ENCODE measurements around the gene KIAA0513. TPM values are rescaled to one million over a fixed set of nuclear protein-coding genes. Genes with fewer than 3 reads are reported as not detected.

The KIAA0513 gene
- total RNA-seq, 1 donor, result 18.4 TPM

DNA sequence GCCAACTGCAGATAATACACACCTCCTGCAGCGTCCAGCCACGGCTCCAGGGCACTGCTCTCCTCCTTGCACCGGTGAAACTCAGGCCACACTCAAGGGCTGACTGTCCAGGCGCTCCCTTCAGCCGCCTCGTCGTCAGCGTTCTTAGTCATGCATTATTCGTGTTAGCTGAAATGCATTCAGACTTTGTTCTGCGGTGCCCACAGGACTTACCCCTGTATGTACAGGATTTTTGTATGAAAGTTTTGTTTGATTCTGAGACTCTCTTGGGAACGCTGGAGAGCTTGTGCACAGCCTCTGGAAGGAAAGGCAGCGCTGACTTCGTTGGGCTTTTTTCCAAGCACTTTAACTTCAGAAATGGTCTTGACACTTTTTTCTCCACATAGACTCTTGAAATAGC lies 62.6 kb downstream of the KIAA0513 start:
- H3K27me3 ChIP-seq (ENCODE audit: insufficient read depth, low read length), result no peaks in the 10 kb centered on the region
- peaks cover 26% of the 10 kb centered on the region for H3K4me1 ChIP-seq (ENCODE audit: insufficient read depth, low read length)
- no peaks in the 10 kb centered on the region for H3K9me3 ChIP-seq (ENCODE audit: low read depth, low read length)
- no peak overlapping the region for H3K4me3 ChIP-seq (ENCODE audit: low read length)

DNA sequence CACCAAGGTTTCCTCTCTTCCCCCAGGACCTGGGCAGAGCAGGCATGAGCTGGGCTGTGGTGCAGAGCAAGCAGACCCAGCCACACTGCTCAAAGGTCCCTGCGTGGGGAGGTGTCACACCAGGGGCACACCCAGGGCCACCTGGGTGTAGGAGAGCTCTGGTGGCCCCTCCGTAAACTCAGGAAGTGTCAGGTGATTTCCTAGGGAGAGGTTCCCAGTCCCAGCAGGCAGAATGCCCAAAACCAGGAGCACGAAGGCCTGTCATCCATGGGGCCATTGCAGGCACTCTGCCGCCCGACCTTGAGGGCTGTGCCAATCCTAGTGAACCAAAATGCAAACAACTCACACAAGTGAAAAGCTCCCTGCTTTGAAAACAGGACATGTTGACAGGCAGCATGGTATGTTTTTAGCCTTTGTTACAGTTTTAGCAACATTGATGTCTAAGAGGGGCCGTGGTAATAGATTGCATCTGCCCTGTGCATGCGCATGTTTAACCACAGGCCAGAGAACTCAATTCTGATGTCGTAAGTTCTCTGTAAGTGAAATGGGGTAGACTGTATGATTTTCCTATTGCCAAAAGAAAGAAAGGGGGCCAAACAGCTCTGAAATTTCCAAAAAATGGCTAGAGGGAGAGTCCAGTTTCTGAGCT lies 63.4 kb downstream of the KIAA0513 start:
- Histone ChIP-seq H3K4me3 (ENCODE audit: low read length) (no peak overlapping the region), H3K27me3 (ENCODE audit: insufficient read depth, low read length) (no peaks in the 10 kb centered on the region), H3K4me1 (ENCODE audit: insufficient read depth, low read length) (peaks cover 26% of the 10 kb centered on the region), H3K9me3 (ENCODE audit: low read depth, low read length) (no peaks in the 10 kb centered on the region)

DNA sequence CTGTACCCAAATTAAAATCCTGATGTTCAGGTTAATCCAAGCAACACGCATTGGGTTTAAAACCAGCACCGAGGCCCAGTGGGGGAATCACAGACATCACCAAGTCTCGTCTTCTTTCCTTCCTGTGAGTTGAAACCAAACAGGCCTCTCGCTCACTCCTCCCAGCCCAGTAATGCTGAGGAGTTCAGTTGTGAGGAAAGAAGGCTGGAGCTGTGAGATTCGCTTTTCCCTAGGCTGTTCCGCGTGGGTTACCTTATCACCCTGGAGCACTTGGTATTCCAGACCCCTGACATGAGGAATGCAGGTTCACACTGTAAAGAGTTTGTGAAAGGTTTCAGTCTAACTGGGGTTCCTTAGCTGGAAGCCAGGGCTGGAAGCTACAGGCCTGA lies 63.9 kb downstream of the KIAA0513 start:
- H3K27me3 ChIP-seq (ENCODE audit: insufficient read depth, low read length), result no peaks in the 10 kb centered on the region
- peaks cover 23% of the 10 kb centered on the region for H3K4me1 ChIP-seq (ENCODE audit: insufficient read depth, low read length)
- no peak overlapping the region for H3K4me3 ChIP-seq (ENCODE audit: low read length)
- H3K9me3 ChIP-seq (ENCODE audit: low read depth, low read length), result no peaks in the 10 kb centered on the region

DNA sequence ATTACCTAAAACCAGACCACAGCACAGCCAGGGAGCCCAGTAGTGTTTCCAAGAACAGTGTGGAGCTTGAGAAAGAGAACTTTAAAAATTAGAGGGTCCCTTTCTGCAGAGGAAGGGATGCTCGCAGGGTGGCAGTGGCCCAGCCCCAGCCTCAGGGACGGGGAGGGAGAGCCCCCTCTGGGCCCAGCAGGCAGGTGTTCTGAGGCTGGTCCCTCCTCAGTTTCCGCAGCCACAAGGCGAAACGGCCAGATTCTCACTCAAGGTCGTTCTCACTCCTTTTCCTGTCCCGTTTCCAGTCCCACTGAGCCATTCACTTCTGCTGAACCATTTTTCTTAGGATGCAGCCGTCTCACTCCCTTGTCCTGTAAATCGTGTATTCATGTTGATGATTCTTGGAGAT lies 64.7 kb downstream of the KIAA0513 start:
- Histone ChIP-seq H3K4me1 (ENCODE audit: insufficient read depth, low read length) (peaks cover 17% of the 10 kb centered on the region), H3K4me3 (ENCODE audit: low read length) (no peak overlapping the region), H3K27me3 (ENCODE audit: insufficient read depth, low read length) (no peaks in the 10 kb centered on the region), H3K9me3 (ENCODE audit: low read depth, low read length) (no peaks in the 10 kb centered on the region)

DNA sequence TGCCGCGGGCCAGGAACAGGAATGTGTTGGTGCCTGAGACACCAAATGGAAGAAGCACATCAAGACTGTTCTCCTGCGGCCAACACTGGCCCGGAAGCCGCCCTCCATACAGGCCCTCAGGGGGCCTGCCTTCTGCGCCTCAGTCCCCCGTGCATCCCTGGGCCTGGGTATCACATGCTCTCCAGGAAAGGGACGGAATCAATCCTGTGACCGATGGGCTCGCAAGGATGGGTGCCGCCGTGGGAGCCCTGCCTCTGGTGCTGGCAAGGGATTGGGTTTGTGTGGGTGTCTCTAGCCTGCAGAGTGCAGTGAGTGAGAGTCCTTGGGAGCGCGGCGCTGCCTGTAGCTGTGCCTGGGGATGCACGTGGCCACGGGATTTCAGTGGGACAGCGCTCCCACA lies 65.3 kb downstream of the KIAA0513 start:
- no peak overlapping the region for H3K4me3 ChIP-seq (ENCODE audit: low read length)
- H3K9me3 ChIP-seq (ENCODE audit: low read depth, low read length), result no peaks in the 10 kb centered on the region
- H3K27me3 ChIP-seq (ENCODE audit: insufficient read depth, low read length), result no peaks in the 10 kb centered on the region
- H3K4me1 ChIP-seq (ENCODE audit: insufficient read depth, low read length), result peaks cover 17% of the 10 kb centered on the region

DNA sequence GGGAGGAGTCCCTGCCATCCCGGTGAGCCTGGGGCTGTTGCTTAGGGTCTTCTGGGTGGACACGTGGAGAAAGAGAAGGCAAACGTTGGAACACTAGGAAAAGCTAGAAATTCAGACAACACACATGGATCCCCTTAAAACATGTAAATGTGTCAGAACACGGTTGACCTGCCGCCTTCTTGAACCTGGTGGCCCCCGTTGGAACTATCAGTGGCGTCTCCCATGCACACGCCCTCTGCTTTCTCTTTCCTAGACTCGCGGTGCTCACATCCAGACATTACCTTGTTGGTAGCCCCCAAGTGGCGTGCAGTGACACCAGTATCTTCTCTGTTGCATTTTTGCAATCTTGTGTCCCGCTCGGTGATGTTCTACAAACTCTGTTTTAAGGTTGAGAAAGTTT lies 66.1 kb downstream of the KIAA0513 start:
- H3K4me1 ChIP-seq (ENCODE audit: insufficient read depth, low read length), result peaks cover 17% of the 10 kb centered on the region
- H3K4me3 ChIP-seq (ENCODE audit: low read length), result no peak overlapping the region
- no peaks in the 10 kb centered on the region for H3K9me3 ChIP-seq (ENCODE audit: low read depth, low read length)
- no peaks in the 10 kb centered on the region for H3K27me3 ChIP-seq (ENCODE audit: insufficient read depth, low read length)

DNA sequence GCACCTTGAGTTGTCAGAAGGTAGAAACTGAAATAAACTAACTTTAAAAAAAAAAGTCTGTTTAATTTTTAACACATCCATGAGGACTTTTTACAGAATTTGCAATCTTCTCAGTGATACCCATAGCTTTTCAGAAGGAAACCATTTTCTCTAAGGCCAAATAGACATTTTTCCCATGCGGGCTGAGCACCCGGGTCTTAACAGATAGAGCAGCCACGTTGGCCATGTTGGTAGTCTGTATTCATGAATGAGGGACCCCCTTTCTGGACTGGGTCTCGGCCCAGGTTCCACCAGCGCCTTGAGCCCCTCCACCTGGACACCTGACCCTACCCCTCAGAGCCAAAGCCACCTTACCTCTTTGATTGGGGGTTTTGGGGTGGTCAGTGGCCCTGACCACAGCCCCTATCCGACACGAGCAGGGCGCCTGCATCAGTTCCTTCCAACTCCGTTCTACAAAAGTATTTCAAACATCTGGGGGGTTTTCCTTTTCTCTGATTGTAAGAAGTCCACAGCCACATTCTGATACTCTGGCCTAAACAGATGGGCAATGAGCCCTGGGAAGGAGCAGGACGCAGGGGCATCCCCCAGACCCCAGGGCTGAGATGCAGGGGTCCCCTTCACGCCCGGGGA lies 66.7 kb downstream of the KIAA0513 start:
- H3K27me3 ChIP-seq (ENCODE audit: insufficient read depth, low read length), result no peaks in the 10 kb centered on the region
- no peaks in the 10 kb centered on the region for H3K9me3 ChIP-seq (ENCODE audit: low read depth, low read length)
- peaks cover 17% of the 10 kb centered on the region for H3K4me1 ChIP-seq (ENCODE audit: insufficient read depth, low read length)
- H3K4me3 ChIP-seq (ENCODE audit: low read length), result no peak overlapping the region

DNA sequence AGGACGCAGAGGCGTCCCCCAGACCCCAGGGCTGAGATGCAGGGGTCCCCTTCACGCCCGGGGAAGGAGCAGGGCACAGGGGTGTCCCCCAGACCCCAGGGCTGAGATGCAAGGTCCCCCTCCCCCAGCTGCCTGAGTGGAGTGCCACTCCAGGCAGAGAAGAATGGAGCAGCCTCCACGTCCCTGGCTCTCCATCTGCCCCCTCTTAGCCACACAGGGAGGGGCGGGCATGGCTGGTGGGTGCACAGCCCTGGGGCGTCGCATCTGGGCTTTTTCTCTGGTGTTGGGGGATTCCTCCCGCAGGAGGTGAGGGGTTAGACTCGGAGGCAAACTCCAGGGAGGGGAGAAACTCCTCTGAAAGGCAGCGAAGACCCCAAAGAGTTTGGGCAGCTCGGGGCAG lies 67.2 kb downstream of the KIAA0513 start:
- Histone ChIP-seq H3K4me3 (ENCODE audit: low read length) (no peak overlapping the region), H3K9me3 (ENCODE audit: low read depth, low read length) (no peaks in the 10 kb centered on the region), H3K27me3 (ENCODE audit: insufficient read depth, low read length) (no peaks in the 10 kb centered on the region), H3K4me1 (ENCODE audit: insufficient read depth, low read length) (peaks cover 19% of the 10 kb centered on the region)

DNA sequence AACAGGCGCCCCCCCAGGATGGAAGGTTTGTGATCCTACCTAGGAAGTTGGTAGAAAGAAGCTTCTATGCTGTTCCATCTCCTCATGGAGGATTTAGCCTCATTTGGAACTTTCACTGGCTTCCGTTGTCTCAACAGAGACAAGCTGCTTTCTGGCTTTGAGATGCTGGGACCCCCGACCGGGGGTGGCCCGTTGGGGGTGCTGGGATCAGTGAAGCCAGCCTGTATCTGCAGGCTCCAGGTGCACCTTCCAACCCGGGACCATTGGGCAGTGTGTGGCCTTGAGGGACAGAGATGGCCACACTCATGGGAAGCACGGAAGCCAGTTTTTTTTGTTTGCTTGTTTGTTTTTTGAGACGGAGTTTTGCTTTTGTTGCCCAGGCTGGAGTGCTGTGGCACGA lies 69.3 kb downstream of the KIAA0513 start:
- Histone ChIP-seq H3K27me3 (ENCODE audit: insufficient read depth, low read length) (no peaks in the 10 kb centered on the region), H3K4me3 (ENCODE audit: low read length) (no peak overlapping the region), H3K4me1 (ENCODE audit: insufficient read depth, low read length) (peaks cover 14% of the 10 kb centered on the region), H3K9me3 (ENCODE audit: low read depth, low read length) (no peaks in the 10 kb centered on the region)

DNA sequence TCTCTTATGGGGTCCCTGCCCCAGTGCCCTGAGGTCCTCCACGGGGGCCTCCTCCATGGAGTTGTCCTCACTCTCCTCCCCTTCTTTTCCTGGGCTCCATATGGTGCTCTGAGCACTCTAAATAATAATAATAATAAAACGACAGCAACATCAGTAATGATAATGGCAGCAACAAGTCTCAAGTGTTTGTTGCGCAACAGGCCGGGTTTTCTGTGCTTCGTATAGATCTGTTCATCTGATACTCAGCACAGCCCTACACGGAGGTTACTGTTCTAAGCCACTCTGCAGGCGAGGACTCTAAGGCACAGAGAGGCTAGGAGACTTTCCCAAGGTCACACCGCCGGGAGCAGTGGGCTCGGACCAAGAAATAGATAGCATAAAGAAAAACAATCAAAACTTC lies 71.0 kb downstream of the KIAA0513 start:
- no peaks in the 10 kb centered on the region for H3K27me3 ChIP-seq (ENCODE audit: insufficient read depth, low read length)
- H3K9me3 ChIP-seq (ENCODE audit: low read depth, low read length), result no peaks in the 10 kb centered on the region
- peaks cover 30% of the 10 kb centered on the region for H3K4me1 ChIP-seq (ENCODE audit: insufficient read depth, low read length)
- H3K4me3 ChIP-seq (ENCODE audit: low read length), result no peak overlapping the region

DNA sequence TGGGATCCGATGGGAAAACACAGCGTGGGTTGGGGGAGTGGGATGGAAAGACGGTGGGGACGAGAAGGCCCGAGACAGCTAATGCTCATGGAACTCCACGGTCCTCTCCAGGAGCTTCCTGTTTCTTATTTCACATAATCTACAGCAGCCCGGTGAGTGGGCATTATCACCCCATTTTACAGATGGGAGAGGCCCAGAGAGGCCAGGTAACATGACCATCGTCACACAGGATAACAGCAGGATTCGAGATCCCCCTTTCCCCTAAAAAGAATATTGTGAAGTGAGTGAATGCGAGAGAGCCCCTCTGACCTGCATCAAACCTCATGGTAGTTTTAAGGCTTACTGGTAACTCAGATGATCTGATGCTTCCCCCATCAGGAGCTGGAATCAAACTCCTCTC lies 72.7 kb downstream of the KIAA0513 start:
- Histone ChIP-seq H3K27me3 (ENCODE audit: insufficient read depth, low read length) (no peaks in the 10 kb centered on the region), H3K4me1 (ENCODE audit: insufficient read depth, low read length) (peaks cover 47% of the 10 kb centered on the region), H3K4me3 (ENCODE audit: low read length) (no peak overlapping the region), H3K9me3 (ENCODE audit: low read depth, low read length) (no peaks in the 10 kb centered on the region)

DNA sequence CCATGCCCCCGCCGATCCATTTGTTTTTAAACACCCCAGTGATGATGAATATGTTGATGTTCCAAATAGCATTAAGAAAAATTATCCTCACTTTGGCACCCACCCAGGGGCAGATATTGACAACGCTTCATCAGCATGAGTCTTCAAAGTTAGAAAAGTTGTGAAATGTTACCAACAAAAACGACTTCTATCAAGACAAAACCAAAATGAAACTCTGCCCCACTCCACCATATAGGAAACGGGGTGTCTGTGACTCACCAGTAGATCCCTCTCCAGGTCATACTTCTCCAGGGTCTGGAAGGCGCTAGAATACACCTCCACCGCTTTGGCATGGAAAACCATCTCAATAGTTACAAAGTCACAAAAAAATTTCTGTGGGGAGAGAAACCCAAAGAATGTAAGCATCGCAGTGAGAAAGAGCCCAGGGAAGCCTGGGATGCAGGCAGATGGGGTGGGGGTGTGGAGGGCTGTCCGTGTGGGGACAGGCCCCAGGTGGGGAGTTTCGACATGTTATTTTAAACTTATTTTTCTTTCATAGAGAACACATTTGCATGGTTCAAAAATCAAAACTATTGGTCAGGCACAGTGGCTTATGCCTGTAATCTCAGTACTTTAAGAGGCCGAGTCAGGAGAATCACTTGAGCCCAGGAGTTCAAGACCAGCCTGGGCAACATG lies 74.5 kb downstream of the KIAA0513 start:
- Histone ChIP-seq H3K4me1 (ENCODE audit: insufficient read depth, low read length) (peaks cover 52% of the 10 kb centered on the region), H3K9me3 (ENCODE audit: low read depth, low read length) (no peaks in the 10 kb centered on the region), H3K4me3 (ENCODE audit: low read length) (no peak overlapping the region), H3K27me3 (ENCODE audit: insufficient read depth, low read length) (no peaks in the 10 kb centered on the region)

DNA sequence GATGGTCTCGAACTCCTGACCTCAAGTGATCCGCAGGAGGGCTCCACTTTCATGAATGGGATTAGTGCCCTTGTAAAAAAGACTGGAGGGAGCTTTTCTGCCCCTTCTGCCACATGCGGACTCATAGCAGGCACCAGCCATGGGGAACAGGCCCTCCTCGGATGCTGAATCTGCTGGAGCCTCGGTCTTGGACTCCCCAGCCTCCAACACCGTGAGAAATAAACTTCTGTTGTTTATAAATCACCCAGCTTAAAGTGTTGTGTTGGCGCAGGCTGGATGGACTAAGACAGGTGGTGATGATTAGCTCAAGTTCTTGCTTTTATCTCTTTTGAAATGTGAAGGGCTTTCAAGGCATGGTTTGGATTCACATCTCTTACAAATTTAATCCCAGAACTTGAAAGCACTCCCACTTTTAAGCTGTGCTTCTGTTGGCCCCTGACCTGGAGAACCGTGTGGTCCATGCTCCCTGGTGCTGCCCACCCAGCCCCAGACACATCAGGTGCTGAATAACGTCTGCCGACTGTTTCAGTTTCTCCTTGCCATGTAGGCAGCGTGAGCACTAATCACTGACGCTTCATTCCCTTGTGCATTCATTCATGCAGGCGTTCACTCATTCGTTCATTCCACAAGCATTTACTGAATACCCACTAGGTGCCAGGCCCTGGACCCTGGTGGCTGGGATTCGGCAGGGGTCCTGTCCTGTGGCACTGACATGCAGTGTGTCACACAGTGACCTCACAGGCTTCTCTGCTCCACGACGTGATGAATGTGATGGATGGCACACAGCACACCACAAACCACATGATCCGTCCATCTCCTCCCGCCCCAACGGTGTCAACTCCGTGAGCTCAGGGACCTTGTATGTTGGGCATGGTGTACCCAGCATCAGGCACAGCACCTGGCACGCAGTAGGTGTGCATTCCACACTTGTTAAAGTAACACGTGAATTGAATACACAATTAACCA lies 75.8 kb downstream of the KIAA0513 start:
- no peaks in the 10 kb centered on the region for H3K9me3 ChIP-seq (ENCODE audit: low read depth, low read length)
- peaks cover 52% of the 10 kb centered on the region for H3K4me1 ChIP-seq (ENCODE audit: insufficient read depth, low read length)
- no peaks in the 10 kb centered on the region for H3K27me3 ChIP-seq (ENCODE audit: insufficient read depth, low read length)
- no peak overlapping the region for H3K4me3 ChIP-seq (ENCODE audit: low read length)

DNA sequence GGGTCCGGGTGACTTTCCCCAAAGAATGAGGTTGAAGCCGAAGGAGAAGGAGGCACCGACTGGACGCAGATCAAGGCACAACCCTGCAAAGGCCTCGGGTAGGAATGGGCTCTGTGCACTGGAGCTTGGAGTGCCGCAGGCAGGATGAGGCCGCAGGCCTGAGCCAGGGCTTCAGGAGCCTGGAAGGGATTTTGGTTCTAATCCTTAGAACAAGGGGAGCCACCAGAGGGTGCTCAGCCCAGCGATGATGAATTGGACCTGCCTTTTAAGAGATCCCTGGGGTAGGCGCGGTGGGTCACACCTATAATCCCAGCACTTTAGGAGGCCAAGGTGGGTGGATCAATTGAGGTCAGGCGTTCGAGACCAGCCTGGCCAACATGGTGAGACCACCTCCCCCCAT lies 76.6 kb downstream of the KIAA0513 start:
- Histone ChIP-seq H3K4me3 (ENCODE audit: low read length) (no peak overlapping the region), H3K4me1 (ENCODE audit: insufficient read depth, low read length) (peaks cover 52% of the 10 kb centered on the region), H3K27me3 (ENCODE audit: insufficient read depth, low read length) (no peaks in the 10 kb centered on the region), H3K9me3 (ENCODE audit: low read depth, low read length) (no peaks in the 10 kb centered on the region)

DNA sequence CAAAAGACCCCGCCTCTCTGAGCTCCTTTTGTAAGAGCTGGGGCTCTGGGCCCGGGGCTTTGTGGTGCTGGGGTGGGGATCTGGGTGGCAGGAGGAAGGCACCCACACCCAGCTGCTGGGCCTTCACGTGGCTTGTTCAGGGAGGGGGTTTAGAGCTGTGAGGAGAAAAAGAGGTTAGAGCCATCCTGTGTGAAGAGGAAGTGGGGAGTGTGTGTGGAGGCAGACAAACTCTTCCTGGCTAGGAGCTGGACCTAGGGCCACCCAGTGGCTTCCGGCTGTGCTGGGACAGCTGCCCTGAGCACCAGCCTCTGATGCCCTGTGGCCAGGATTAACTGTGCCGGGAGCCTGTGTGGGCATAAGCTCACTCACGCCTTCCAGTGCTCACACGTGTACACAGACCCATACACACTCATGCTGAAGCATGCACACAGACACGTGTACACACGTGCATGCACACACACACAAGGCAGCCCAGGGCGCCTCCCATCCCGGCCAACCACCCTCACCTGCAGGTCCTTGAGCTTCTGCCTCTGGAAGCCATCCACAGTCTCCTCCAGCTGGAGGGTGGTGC lies 77.3 kb downstream of the KIAA0513 start:
- peaks cover 49% of the 10 kb centered on the region for H3K4me1 ChIP-seq (ENCODE audit: insufficient read depth, low read length)
- H3K9me3 ChIP-seq (ENCODE audit: low read depth, low read length), result no peaks in the 10 kb centered on the region
- H3K27me3 ChIP-seq (ENCODE audit: insufficient read depth, low read length), result no peaks in the 10 kb centered on the region
- H3K4me3 ChIP-seq (ENCODE audit: low read length), result no peak overlapping the region
